Astrocyte of the cerebellum (primary cell): Measurements from ENCODE around the gene KCNK3.

Source experiments
- DNase-seq: peaks from one replicate; pipeline ENCODE4 v3.0.0-alpha.2; 2011; ENCODE audit warnings: low read depth
- H3K4me3 ChIP-seq: 2 replicates; pipeline ENCODE4 v1.5.1; 2011; ENCODE audit warnings: mild to moderate bottlenecking, low read depth, low read length, moderate library complexity
- CTCF ChIP-seq: IDR thresholded peaks from 2 replicates; pipeline ENCODE4 v1.5.1; 2012; ENCODE audit warnings: low read length, low read depth, moderate library complexity, mild to moderate bottlenecking; ENCODE audit errors: missing control alignments
- in situ Hi-C: cut with HindIII; loops from 2 replicates; pipeline ENCODE4 v1.10.0; 2017; ENCODE audit warnings: low sequenced_read_pairs

Gene KCNK3

GRCh38 chr2:26678035-26678434 lies 14.5 kb upstream of the KCNK3 start:
- in situ Hi-C loops = no loop called here
- no peak for TF ChIP-seq CTCF
- H3K4me3 ChIP-seq = no peak overlapping the region
- DNase-seq = no peak

GRCh38 chr2:26679867-26680266 lies 12.7 kb upstream of the KCNK3 start:
- H3K4me3 ChIP-seq = no peak overlapping the region
- no peak for TF ChIP-seq CTCF
- DNase-seq = no peak
- in situ Hi-C loops = no loop called here

- DNase-seq = no peak
- no peak overlapping the region for H3K4me3 ChIP-seq
- in situ Hi-C loops = no loop called here
- no peak for TF ChIP-seq CTCF
Measured at GRCh38 chr2:26681656-26682055, 10.9 kb upstream of the KCNK3 start.

GRCh38 chr2:26682155-26682554 lies 10.4 kb upstream of the KCNK3 start:
- H3K4me3 ChIP-seq = no peak overlapping the region
- DNase-seq = no peak
- in situ Hi-C loops = no loop called here
- TF ChIP-seq CTCF = no peak

GRCh38 chr2:26683583-26683982 lies 8.9 kb upstream of the KCNK3 start:
- TF ChIP-seq CTCF = no peak
- in situ Hi-C loops = no loop called here
- no peak overlapping the region for H3K4me3 ChIP-seq
- no peak for DNase-seq

- in situ Hi-C loops = loop anchor here (5.0 kb wide), 1 partner anchor 47 kb away; no protein-coding TSS in a partner anchor
- no peak overlapping the region for H3K4me3 ChIP-seq
- TF ChIP-seq CTCF = no peak
- DNase-seq = no peak
Measured at GRCh38 chr2:26685341-26685740, 7.2 kb upstream of the KCNK3 start.
